Endothelial cell of umbilical vein (primary cell): ENCODE results near the gene MIPEP. TPM values are rescaled to one million over a fixed set of nuclear protein-coding genes. Genes with fewer than 3 reads are reported as not detected.

Experiments used
- BruUV-seq: library from RNA; stranded (reverse); fragments of 400-500 nt; replicated peaks from 2 replicates; lab custom pipeline; 2021; lab: Mats Ljungman, UMichigan
- CTCF ChIA-PET: fragments of 300-600, 350-600 bp; sonication (Branson Sonifier 250); formaldehyde crosslinking; loops from one replicate; lab custom pipeline; 2021; ENCODE audit warnings: antibody characterized with exemption, inconsistent platforms; lab: Charles Lee
- POLR2A ChIA-PET: fragments of 300-600, 350-600 bp; sonication (Branson Sonifier 250); formaldehyde crosslinking; loops from one replicate; lab custom pipeline; 2021; ENCODE audit warnings: antibody characterized with exemption, inconsistent platforms; lab: Charles Lee
- DNase-seq: peaks from one replicate; pipeline ENCODE4 v3.0.0-alpha.2; 2011; ENCODE audit warnings: low read depth, low spot score
- FAIRE-seq: peaks from 2 replicates; lab custom pipeline; 2011; peaks lifted over from hg19 to GRCh38; lab: Jason Lieb, UNC
- H2AFZ ChIP-seq: 2 replicates; pipeline ENCODE4 v1.6.0; 2012; ENCODE audit warnings: low read depth, low read length, control low read depth, inconsistent platforms
- H3K27ac ChIP-seq: 2 replicates; pipeline ENCODE4 v1.5.1; 2011; ENCODE audit warnings: low read depth, mild to moderate bottlenecking, control low read depth, low read length, moderate library complexity; ENCODE audit not compliant: insufficient read depth
- H3K27me3 ChIP-seq, 2 experiments: 2 replicates each; pipeline versions ENCODE4 v1.6.0 to v1.6.1; 2011; ENCODE audit warnings: low read length in 2 of 2, mixed read lengths in 1 of 2; ENCODE audit not compliant: control insufficient read depth in 2 of 2, insufficient read depth in 2 of 2
- H3K36me3 ChIP-seq, 2 experiments: 2 replicates in 1 of 2; 3 replicates in 1 of 2; pipeline ENCODE4 v1.5.1; 2011; ENCODE audit warnings: low read length in 2 of 2, mild to moderate bottlenecking in 1 of 2, moderate library complexity in 1 of 2; ENCODE audit not compliant: control insufficient read depth in 2 of 2, insufficient read depth in 2 of 2; ENCODE audit errors: extremely low read depth in 1 of 2
- H3K4me1 ChIP-seq: 3 replicates; pipeline ENCODE4 v1.5.1; 2011; ENCODE audit warnings: mild to moderate bottlenecking, low read length; ENCODE audit not compliant: control insufficient read depth, insufficient read depth; ENCODE audit errors: extremely low read depth
- H3K4me2 ChIP-seq: 2 replicates; pipeline ENCODE4 v1.6.1; 2011; ENCODE audit warnings: low read length, control low read depth, mixed read lengths; ENCODE audit not compliant: insufficient read depth
- H3K4me3 ChIP-seq, 3 experiments: fragments of 200-600 bp in 1 of 3; sonication (generic), shearing (Covaris generic) in 1 of 3; replicated peaks in 1 of 3; 2 replicates each; pipeline ENCODE4 v1.5.1; 2011 to 2016; ENCODE audit warnings: control low read depth in 3 of 3, low read length in 3 of 3, mild to moderate bottlenecking in 2 of 3, inconsistent platforms in 1 of 3, low read depth in 1 of 3, moderate library complexity in 1 of 3; ENCODE audit not compliant: insufficient read depth in 1 of 3
- H3K79me2 ChIP-seq: 2 replicates; pipeline ENCODE4 v1.6.0; 2012; ENCODE audit warnings: low read length, inconsistent platforms; ENCODE audit not compliant: control insufficient read depth, insufficient read depth
- H3K9ac ChIP-seq: replicated peaks from 2 replicates; pipeline ENCODE3; 2011; ENCODE audit warnings: low read length, control low read depth; ENCODE audit not compliant: insufficient read depth; ENCODE audit errors: extremely low read depth
- H3K9me1 ChIP-seq: replicated peaks from 3 replicates; pipeline ENCODE4 v1.6.0; 2011; ENCODE audit warnings: mild to moderate bottlenecking, low read length; ENCODE audit not compliant: control insufficient read depth, insufficient read depth; ENCODE audit errors: extremely low read depth
- H3K9me3 ChIP-seq: replicated peaks from 2 replicates; pipeline ENCODE4 v1.5.1; 2012; ENCODE audit warnings: low read length, inconsistent platforms; ENCODE audit not compliant: control insufficient read depth, insufficient read depth
- H4K20me1 ChIP-seq: replicated peaks from 2 replicates; pipeline ENCODE3; 2011; ENCODE audit warnings: mild to moderate bottlenecking, low read length; ENCODE audit not compliant: control insufficient read depth, insufficient read depth; ENCODE audit errors: extremely low read depth
- CTCF ChIP-seq, 2 donors: IDR thresholded peaks; 1 replicate in 1 of 2; 2 replicates in 1 of 2; pipeline ENCODE4 v1.5.1; 2011; ENCODE audit warnings: low read length in 2 of 2, mild to moderate bottlenecking in 2 of 2, moderate library complexity in 2 of 2, control low read depth in 1 of 2, inconsistent platforms in 1 of 2, low read depth in 1 of 2; ENCODE audit not compliant: insufficient read depth in 1 of 2; ENCODE audit errors: extremely low read depth in 1 of 2
- EZH2 ChIP-seq: IDR thresholded peaks from 2 replicates; pipeline ENCODE4 v1.6.1; 2012; ENCODE audit warnings: borderline replicate concordance, low read depth, mild to moderate bottlenecking, moderate library complexity, low read length, inconsistent platforms; ENCODE audit not compliant: severe bottlenecking
- FOS ChIP-seq: IDR thresholded peaks from 2 replicates; pipeline ENCODE4 v1.6.1; 2011; ENCODE audit warnings: mild to moderate bottlenecking, low read length, moderate library complexity, borderline replicate concordance; ENCODE audit not compliant: insufficient read depth
- GATA2 ChIP-seq: IDR thresholded peaks from 2 replicates; pipeline ENCODE4 v1.7.0; 2011; ENCODE audit warnings: low read depth, mild to moderate bottlenecking, moderate library complexity, mixed read lengths, low read length; ENCODE audit not compliant: insufficient read length, insufficient read depth
- MAX ChIP-seq: IDR thresholded peaks from 2 replicates; pipeline ENCODE4 v1.6.1; 2011; ENCODE audit not compliant: insufficient read depth, insufficient read length
- MYC ChIP-seq: IDR thresholded peaks from one replicate; pipeline ENCODE4 v1.6.1; 2011; ENCODE audit warnings: mild to moderate bottlenecking, low read depth, low read length
- dilution Hi-C: fragments of 300-500 bp; cut with MboI; formaldehyde crosslinking; loops from one replicate; pipeline ENCODE4 v1.15.0; 2019; ENCODE audit warnings: low sequenced_read_pairs; ENCODE audit not compliant: extremely low pct_ligation_motif_present
- intact Hi-C: fragments of 100-400 bp; cut with micrococcal nuclease; formaldehyde crosslinking; loops from one replicate; pipeline ENCODE4 v1.10.0; 2022
- polyA plus RNA-seq, 4 experiments: library from polyadenylated mRNA; depleted of rRNA in 3 of 4; stranded (reverse) in 3 of 4; unstranded in 1 of 4; fragments of >200 nt; gene quantifications; 2 replicates each; pipeline versions ENCODE4 v1.2.1 to v1.2.3, GENCODE V29; 2011 to 2012; ENCODE audit warnings: missing spikeins in 1 of 4
- total RNA-seq: library from RNA; stranded (reverse); gene quantifications from 2 replicates; pipeline ENCODE4 v1.2.3, GENCODE V29; 2021

The MIPEP gene
- total and polyA plus RNA-seq, 2 donors (not counting 3 experiments of a cell fraction or from before 2014, with no cell fraction given) = 12.4 to 19.2 TPM

GRCh38 chr13:23790577-23791170 is 98.5 kb downstream of the MIPEP start:
- H3K36me3 ChIP-seq = no peaks in the 10 kb centered on the region
- intact Hi-C loops = loop anchor here (5.0 kb wide), 1 partner anchor 413 kb away; no protein-coding TSS in a partner anchor
- H3K79me2 ChIP-seq = no peaks in the 10 kb centered on the region
- no peak overlapping the region for H3K9ac ChIP-seq
- dilution Hi-C loops = no loop called here
- H3K27ac ChIP-seq = no peak overlapping the region
- ChIA-PET POLR2A (no interaction called here), CTCF (no interaction called here)
- no peaks in the 10 kb centered on the region for H3K27me3 ChIP-seq
- FAIRE-seq (no peak), DNase-seq (no peak)
- no peak overlapping the region for H3K4me3 ChIP-seq
- no peaks in the 10 kb centered on the region for H3K9me3 ChIP-seq
- no peak for TF ChIP-seq EZH2
- no peak for TF ChIP-seq FOS
- TF ChIP-seq MYC = no peak
- no peak for TF ChIP-seq MAX
- no peak for TF ChIP-seq GATA2
- TF ChIP-seq CTCF (IDR thresholded peaks at IDR 0.05; ENCODE audit: extremely low read depth in 1 of 2, insufficient read depth in 1 of 2, low read depth in 1 of 2, low read length in 2 of 2) = no peak
- no peak overlapping the region for H2AFZ ChIP-seq
- H3K4me2 ChIP-seq = no peak overlapping the region
- H4K20me1 ChIP-seq = no peaks in the 10 kb centered on the region
- no peaks in the 10 kb centered on the region for H3K9me1 ChIP-seq
- peaks cover 20% of the 10 kb centered on the region for H3K4me1 ChIP-seq
- BruUV-seq = no TSS peak
